ENCODE results near the gene RNF175. TPM values are rescaled to one million over a fixed set of nuclear protein-coding genes. Genes with fewer than 3 reads are reported as not detected.
A peak's percentile ranks its signal among the peaks of the same experiment; 100 is the strongest.
"Not testable (repeated sequence)": the region's sequence is repeated elsewhere in the genome, so short reads cannot be mapped to it uniquely, and the experiment has no call there.

The RNF175 gene
- total and polyA plus RNA-seq, 2 experiments from 2014 or later: 1.4 to 1.9 TPM

DNA sequence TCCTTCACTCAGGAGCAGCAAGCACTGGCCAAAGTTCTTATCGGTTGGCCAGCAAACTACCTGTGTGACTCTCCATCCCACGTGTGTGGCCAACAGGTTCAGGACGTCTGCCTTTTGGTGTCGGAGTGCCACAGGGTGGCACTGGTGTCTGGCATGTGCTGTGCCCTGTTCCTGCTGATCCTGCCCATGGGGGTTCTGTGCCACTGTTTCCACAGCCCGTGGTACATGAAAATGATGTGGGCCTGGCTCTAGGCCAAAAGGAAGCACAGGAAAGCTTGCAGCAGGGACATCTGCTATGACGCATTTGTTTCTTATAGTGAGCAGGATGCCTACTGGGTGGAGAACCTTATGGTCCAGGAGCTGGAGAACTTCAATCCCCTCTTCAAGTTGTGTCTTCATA, 80.3 kb downstream of the RNF175 start:
- Histone ChIP-seq H3K36me3 (no peaks in the 10 kb centered on the region), H3K27me3 (peaks cover 31% of the 10 kb centered on the region), H3K9me3 (ENCODE audit: low read depth) (no peaks in the 10 kb centered on the region), H3K4me3 (no peak overlapping the region), H3K27ac (no peak overlapping the region), H3K4me1 (ENCODE audit: low read depth) (no peaks in the 10 kb centered on the region)
- DNase-seq (ENCODE audit: low read depth in 1 of 2, low spot score in 1 of 2): no peak
- no peak for TF ChIP-seq CTCF (IDR thresholded peaks at IDR 0.05; ENCODE audit: low read depth, low read length)

DNA sequence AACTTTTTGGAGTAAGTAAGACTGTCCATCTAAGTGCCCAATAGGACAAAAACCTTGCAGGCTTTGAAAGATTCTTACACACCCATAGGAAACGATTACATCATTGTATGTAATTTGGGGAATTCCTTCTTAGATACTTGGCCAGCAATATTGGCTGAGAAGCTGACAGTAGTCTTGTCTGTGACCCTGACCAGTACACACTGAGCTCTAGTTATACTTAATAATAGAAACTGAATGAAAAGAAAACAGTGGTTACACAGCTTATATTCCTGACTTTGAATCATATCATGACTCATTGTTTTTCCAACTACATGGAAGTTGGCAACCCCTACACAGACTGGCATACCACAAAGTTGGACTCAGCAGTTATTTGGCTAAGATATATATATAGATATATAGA, 82.8 kb downstream of the RNF175 start:
- H3K4me1 ChIP-seq (ENCODE audit: low read depth): no peaks in the 10 kb centered on the region
- H3K27me3 ChIP-seq: peaks cover 6% of the 10 kb centered on the region
- H3K27ac ChIP-seq: no peak overlapping the region
- no peak for TF ChIP-seq CTCF (IDR thresholded peaks at IDR 0.05; ENCODE audit: low read depth, low read length)
- peak in 1 of 2 donors; percentile 79 for DNase-seq (ENCODE audit: low read depth in 1 of 2, low spot score in 1 of 2)
- H3K9me3 ChIP-seq (ENCODE audit: low read depth): no peaks in the 10 kb centered on the region
- H3K4me3 ChIP-seq: no peak overlapping the region
- no peaks in the 10 kb centered on the region for H3K36me3 ChIP-seq

GRCh38 chr4:153676486-153676885, 83.3 kb downstream of the RNF175 start:
- Histone ChIP-seq H3K27ac (no peak overlapping the region), H3K9me3 (ENCODE audit: low read depth) (no peaks in the 10 kb centered on the region), H3K27me3 (peaks cover 1% of the 10 kb centered on the region), H3K4me3 (no peak overlapping the region), H3K4me1 (ENCODE audit: low read depth) (no peaks in the 10 kb centered on the region), H3K36me3 (no peaks in the 10 kb centered on the region)
- DNase-seq (ENCODE audit: low read depth in 1 of 2, low spot score in 1 of 2): no peak
- no peak for TF ChIP-seq CTCF (IDR thresholded peaks at IDR 0.05; ENCODE audit: low read depth, low read length)

DNA sequence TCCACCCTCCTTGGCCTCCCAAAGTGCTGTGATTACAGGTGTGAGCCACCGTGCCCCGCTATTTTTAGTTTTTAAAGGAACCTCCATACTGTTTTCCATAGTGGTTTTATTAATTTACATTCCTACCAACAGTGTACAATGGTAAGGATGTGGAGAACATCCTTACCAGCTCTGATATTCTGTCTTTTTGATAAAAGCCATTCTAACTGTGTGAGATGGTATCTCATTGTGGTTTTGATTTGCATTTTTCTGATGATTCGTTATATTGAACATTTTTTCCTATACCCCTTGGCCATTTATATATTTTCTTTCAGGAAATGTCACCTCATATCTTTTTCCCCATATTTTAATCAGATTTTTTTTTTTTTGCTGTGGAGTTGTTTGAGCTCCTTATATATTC, 90.0 kb downstream of the RNF175 start:
- Histone ChIP-seq H3K9me3 (ENCODE audit: low read depth) (no peaks in the 10 kb centered on the region), H3K27ac (no peak overlapping the region), H3K4me1 (ENCODE audit: low read depth) (no peaks in the 10 kb centered on the region), H3K36me3 (no peaks in the 10 kb centered on the region), H3K4me3 (no peak overlapping the region), H3K27me3 (no peaks in the 10 kb centered on the region)
- no peak for TF ChIP-seq CTCF (IDR thresholded peaks at IDR 0.05; ENCODE audit: low read depth, low read length)
- no peak for DNase-seq (ENCODE audit: low read depth in 1 of 2, low spot score in 1 of 2)

DNA sequence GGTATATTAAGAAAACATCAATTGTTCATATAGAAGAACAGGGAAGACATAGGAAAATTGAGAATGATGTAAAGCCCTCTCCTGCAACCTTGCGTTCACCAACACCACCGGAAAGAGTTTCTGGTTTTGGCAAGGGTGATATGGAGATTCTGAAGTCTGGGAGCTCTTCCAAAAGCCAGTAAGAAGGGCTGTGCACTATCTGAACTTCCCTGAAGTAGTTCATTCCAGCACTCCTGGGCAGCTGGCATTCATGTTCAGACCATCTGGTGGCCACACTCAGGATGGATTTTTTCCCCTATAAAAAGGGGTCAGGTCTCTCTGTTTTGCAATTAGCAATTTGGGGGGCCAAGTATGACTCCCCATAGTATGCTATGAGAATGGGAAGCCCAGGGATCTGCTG, 91.2 kb downstream of the RNF175 start:
- TF ChIP-seq CTCF (IDR thresholded peaks at IDR 0.05; ENCODE audit: low read depth, low read length): no peak
- Histone ChIP-seq H3K27me3 (no peaks in the 10 kb centered on the region), H3K4me1 (ENCODE audit: low read depth) (no peaks in the 10 kb centered on the region), H3K27ac (no peak overlapping the region), H3K36me3 (no peaks in the 10 kb centered on the region), H3K9me3 (ENCODE audit: low read depth) (no peaks in the 10 kb centered on the region), H3K4me3 (no peak overlapping the region)
- peak in 1 of 2 donors; percentile 55 for DNase-seq (ENCODE audit: low read depth in 1 of 2, low spot score in 1 of 2)

DNA sequence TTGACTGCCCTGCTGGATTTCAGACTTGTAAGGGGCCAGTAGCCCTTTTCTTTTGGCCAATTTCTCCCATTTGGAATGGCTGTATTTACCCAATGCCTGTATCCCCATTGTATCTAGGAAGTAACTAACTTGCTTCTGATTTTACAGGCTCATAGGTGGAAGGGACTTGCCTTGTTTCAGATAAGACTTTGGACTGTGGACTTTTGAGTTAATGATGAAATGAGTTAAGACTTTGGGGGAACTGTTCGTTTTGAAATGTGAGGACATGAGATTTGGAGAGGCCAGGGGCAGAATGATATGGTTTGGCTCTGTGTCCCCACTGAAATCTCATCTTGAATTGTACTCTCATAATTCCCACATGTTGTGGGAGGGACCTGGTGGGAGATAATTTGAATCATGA, 93.3 kb downstream of the RNF175 start:
- H3K27me3 ChIP-seq; H3K27ac ChIP-seq; H3K36me3 ChIP-seq; H3K4me1 ChIP-seq (ENCODE audit: low read depth); DNase-seq (ENCODE audit: low read depth in 1 of 2, low spot score in 1 of 2); H3K9me3 ChIP-seq (ENCODE audit: low read depth); H3K4me3 ChIP-seq: not testable (repeated sequence)

Data from cardiac muscle cell (in vitro differentiated cells and primary cell).